ENCODE results near the gene ATP6V1D. TPM values are rescaled to one million over a fixed set of nuclear protein-coding genes. Genes with fewer than 3 reads are reported as not detected.

The ATP6V1D gene
- total and polyA plus RNA-seq, 2 of the 8 experiments (the other 6 are each of a cell fraction or from before 2014, with no cell fraction given): 45.1 to 76.3 TPM

- no peak overlapping the region for H3K9ac ChIP-seq (replicated peaks in 1 of 4; ENCODE audit: extremely low read depth in 1 of 4, low read depth in 3 of 4, low read length in 3 of 4)
- H3K4me2 ChIP-seq (ENCODE audit: insufficient read depth in 1 of 2, low read depth in 2 of 2, low read length in 2 of 2): no peak overlapping the region
- H2BK20ac ChIP-seq (ENCODE audit: low read length): no peak overlapping the region
- no peak overlapping the region for H3K4ac ChIP-seq (replicated peaks; ENCODE audit: insufficient read length, low read depth, low read length)
- no peaks in the 10 kb centered on the region for H4K20me1 ChIP-seq (replicated peaks in 1 of 2; ENCODE audit: control insufficient read depth in 1 of 2, insufficient read depth in 2 of 2, low read length in 2 of 2)
- ChIA-PET POLR2A (ENCODE audit: partially characterized antibody) (interaction anchor here (0.8 to 1.3 kb wide), 2 partner anchors 10 to 32 kb away, joined by 3 to 4 read pairs; no protein-coding TSS in a partner anchor), CTCF (ENCODE audit: partially characterized antibody) (interaction anchor here (1.5 to 1.8 kb wide), 3 partner anchors 11 to 32 kb away, joined by 3 to 6 read pairs (median 4); no protein-coding TSS in a partner anchor)
- H3K56ac ChIP-seq (replicated peaks; ENCODE audit: insufficient read length, low read depth, low read length): no peak overlapping the region
- no peak for DNase-seq (ENCODE audit: low read depth in 1 of 2, low spot score in 2 of 2)
- H2BK15ac ChIP-seq (ENCODE audit: low read length): no peak overlapping the region
- 91% methylated on average over 5 of the region's 5 CpGs; no CpG with 5 or more reads in 1 of the 2 experiments for WGBS, 2 experiments (ENCODE audit: extremely low coverage in 1 of 2, insufficient coverage in 1 of 2, insufficient read length in 1 of 2, insufficient replicate concordance in 2 of 2, low coverage in 1 of 2, low lambda C conversion rate in 2 of 2, missing lambda C conversion rate in 1 of 2)
- H4K91ac ChIP-seq (replicated peaks; ENCODE audit: insufficient read length, low read length): no peak overlapping the region
- H2BK120ac ChIP-seq (replicated peaks; ENCODE audit: low read depth, low read length): no peak overlapping the region
- no peaks in the 10 kb centered on the region for H3K23me2 ChIP-seq (ENCODE audit: low read depth, low read length)
- no peak for FAIRE-seq
- no peak overlapping the region for H2AK5ac ChIP-seq (ENCODE audit: low read depth, low read length)
- H2BK12ac ChIP-seq (ENCODE audit: low read depth, low read length): no peak overlapping the region
- H2AFZ ChIP-seq (ENCODE audit: low read length): no peak overlapping the region
- H3K4me3 ChIP-seq (ENCODE audit: extremely low read depth in 1 of 4, insufficient read depth in 2 of 4, low read depth in 3 of 4, low read length in 4 of 4): no peak overlapping the region
- no peak overlapping the region for H4K5ac ChIP-seq (ENCODE audit: insufficient read length, low read depth, low read length)
- H3K18ac ChIP-seq (ENCODE audit: extremely low read depth, low read length): no peak overlapping the region
- H3K27ac ChIP-seq (ENCODE audit: low read depth, low read length): no peak overlapping the region
- H3K79me1 ChIP-seq (ENCODE audit: low read depth, low read length): no peaks in the 10 kb centered on the region
- no peaks in the 10 kb centered on the region for H3K36me3 ChIP-seq (ENCODE audit: control insufficient read depth in 2 of 4, insufficient read depth in 4 of 4, low read length in 3 of 4)
- H3K23ac ChIP-seq (ENCODE audit: insufficient read length): no peak overlapping the region
- no peak overlapping the region for H3K14ac ChIP-seq (ENCODE audit: insufficient read length)
- no peaks in the 10 kb centered on the region; a peak in 1 of 7 replicates for H3K4me1 ChIP-seq (replicated peaks in 1 of 4; ENCODE audit: control insufficient read depth in 3 of 4, insufficient read depth in 4 of 4, low read length in 3 of 4)
- TF ChIP-seq KDM1A (IDR thresholded peaks at IDR 0.05; ENCODE audit: borderline replicate concordance, low read length) (no peak), CREB1 (IDR thresholded peaks at IDR 0.05) (no peak), JUND (IDR thresholded peaks at IDR 0.05; ENCODE audit: low read length) (no peak), ZNF274 (IDR thresholded peaks at IDR 0.05; ENCODE audit: borderline replicate concordance, extremely low read depth, low read length) (no peak), HDAC6 (IDR thresholded peaks at IDR 0.05; ENCODE audit: low read depth, low read length) (no peak), USF2 (IDR thresholded peaks at IDR 0.05; ENCODE audit: low read length) (no peak)
- H3K9me3 ChIP-seq (ENCODE audit: insufficient read depth in 2 of 2, low read depth in 1 of 2, low read length in 1 of 2): no peaks in the 10 kb centered on the region
- H4K8ac ChIP-seq (ENCODE audit: extremely low read depth, insufficient read depth, low read length): no peak overlapping the region
- H2BK5ac ChIP-seq (ENCODE audit: low read depth, low read length): no peak overlapping the region
- H3K79me2 ChIP-seq (ENCODE audit: control insufficient read depth in 1 of 2, insufficient read depth in 2 of 2, low read length in 2 of 2): no peaks in the 10 kb centered on the region
- H3K27me3 ChIP-seq (replicated peaks in 1 of 4; ENCODE audit: control insufficient read depth in 3 of 4, extremely low read depth in 1 of 4, insufficient read depth in 3 of 4, low read length in 3 of 4): no peaks in the 10 kb centered on the region
Measured at GRCh38 chr14:67395876-67396189, 36.2 kb upstream of the ATP6V1D start.

All from H1 (cell line).